DOHH2 (cell line): ENCODE results near the gene AP3B1.

Experiments
- EZH2phosphoT487 ChIP-seq: fragments of 200-600 bp; sonication (generic); IDR thresholded peaks from 2 replicates; pipeline ENCODE4 v1.6.1; 2017; ENCODE audit warnings: borderline replicate concordance, mild to moderate bottlenecking, antibody characterized with exemption, low read length, moderate library complexity, mixed read lengths
- TF ChIP-seq, protein P1 (sequence below): fragments of 200-600 bp; sonication (generic); IDR thresholded peaks from one replicate; pipeline ENCODE4 v1.5.1; 2014; ENCODE audit warnings: antibody characterized with exemption, mild to moderate bottlenecking, low read depth, low read length; ENCODE audit not compliant: poor library complexity, severe bottlenecking

DNA sequence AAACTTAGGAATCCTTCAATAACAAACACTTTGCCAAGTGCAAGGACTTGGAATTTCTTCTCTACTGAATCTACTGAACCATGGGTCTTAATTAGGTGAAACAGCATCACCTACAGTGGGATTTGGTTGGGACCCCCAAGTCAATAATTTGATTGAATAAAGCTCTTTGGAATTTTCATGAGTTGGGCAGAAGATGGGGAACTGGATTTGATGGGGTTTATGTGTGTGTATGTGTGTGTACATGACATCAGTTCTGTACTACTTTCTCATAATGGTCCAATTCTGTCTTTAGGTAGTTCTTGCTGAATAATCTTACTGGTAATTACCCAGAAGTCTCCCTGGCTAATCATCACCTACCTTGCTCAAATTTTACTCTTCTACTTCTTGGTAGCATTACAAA lies 319.9 kb downstream of the AP3B1 start:
- TF ChIP-seq, protein P1, sequence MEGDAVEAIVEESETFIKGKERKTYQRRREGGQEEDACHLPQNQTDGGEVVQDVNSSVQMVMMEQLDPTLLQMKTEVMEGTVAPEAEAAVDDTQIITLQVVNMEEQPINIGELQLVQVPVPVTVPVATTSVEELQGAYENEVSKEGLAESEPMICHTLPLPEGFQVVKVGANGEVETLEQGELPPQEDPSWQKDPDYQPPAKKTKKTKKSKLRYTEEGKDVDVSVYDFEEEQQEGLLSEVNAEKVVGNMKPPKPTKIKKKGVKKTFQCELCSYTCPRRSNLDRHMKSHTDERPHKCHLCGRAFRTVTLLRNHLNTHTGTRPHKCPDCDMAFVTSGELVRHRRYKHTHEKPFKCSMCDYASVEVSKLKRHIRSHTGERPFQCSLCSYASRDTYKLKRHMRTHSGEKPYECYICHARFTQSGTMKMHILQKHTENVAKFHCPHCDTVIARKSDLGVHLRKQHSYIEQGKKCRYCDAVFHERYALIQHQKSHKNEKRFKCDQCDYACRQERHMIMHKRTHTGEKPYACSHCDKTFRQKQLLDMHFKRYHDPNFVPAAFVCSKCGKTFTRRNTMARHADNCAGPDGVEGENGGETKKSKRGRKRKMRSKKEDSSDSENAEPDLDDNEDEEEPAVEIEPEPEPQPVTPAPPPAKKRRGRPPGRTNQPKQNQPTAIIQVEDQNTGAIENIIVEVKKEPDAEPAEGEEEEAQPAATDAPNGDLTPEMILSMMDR: no peak
- TF ChIP-seq EZH2phosphoT487: no peak
